NCI-H2196 (cell line): ENCODE data around the gene DAB2IP.

Source experiments
- DNase-seq: peaks from one replicate; lab custom pipeline; 2025; ENCODE audit not compliant: unreplicated experiment; lab: John Stamatoyannopoulos, UW

The DAB2IP gene

DNA sequence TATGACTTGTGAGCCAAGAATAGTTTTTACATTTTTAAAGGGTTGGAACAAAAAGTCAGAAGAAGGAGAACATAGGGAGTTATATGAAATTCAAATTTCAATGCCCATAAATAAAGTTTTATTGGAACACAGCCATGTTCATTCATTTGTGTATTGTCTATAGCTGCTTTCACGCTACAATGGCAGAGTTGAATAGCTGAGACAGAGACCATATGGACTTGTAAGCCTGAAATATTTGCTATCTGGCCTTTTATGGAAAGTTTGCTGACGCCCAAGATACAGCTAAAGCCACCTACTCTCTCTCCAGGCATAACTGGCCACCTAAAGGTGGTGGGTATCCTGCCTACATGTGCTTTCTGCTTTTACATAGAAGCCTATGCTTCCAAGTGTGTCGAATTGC, 10.9 kb downstream of the DAB2IP start:
- DNase-seq = no peak

- DNase-seq = no peak
Observed at GRCh38 chr9:121662891-121663580, 11.6 kb downstream of the DAB2IP start.

GRCh38 chr9:121663591-121663990, 12.2 kb downstream of the DAB2IP start:
- no peak for DNase-seq

GRCh38 chr9:121666294-121666693, 14.9 kb downstream of the DAB2IP start:
- DNase-seq = no peak

DNA sequence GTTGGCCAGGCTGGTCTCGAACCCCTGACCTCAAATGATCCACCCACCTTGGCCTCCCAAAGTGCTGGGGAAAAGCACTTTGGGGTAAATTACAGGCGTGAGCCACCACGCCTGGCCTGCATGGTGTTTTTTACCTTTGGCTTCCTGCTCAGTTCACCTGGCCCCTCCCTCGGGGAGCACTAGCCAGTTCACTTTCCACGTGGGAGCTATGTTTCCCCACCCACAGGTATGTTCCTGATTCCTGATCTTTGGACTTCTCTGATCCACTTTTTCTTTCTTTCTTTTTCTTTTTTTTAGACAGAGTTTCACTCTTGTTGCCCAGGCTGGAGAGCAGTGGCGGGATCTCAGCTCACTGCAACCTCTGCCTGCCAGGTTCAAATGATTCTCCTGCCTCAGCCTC, 15.8 kb downstream of the DAB2IP start:
- no peak for DNase-seq

DNA sequence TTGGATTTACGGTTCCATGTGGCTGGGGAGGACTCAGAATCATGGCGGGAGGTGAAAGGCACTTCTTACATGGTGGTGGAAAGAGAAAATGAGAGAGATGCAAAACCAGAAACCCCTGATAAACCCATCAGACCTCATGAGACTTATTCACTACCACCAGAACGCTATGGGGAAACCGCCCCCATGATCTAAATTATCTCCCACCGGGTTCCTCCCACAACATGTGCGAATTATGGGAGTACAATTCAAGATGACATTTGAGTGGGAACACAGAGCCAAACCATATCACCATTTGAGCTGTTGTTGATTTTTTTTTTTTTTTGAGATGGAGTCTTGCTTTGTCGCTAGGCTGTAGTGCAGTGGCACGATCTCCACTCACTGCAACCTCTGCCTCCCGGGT, 16.5 kb downstream of the DAB2IP start:
- DNase-seq = no peak

DNA sequence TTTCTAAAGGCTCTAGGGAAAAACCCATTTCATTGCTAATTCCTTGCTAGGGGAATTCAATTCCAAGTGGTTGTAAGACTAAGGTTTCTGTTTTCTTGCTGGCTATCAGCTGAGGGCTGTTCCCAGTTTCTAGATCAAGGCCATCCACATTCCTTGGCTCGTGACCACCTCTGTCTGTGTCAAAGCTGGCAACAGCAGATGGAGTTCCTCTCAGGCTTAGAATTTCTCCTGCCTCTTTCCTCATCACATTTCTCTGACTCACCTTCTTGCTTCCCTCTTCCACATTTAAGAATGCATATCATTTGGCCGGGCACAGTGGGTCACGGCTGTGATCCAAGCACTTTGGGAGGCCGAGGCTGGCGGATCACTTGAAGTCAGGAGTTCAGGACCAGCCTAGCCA, 19.0 kb downstream of the DAB2IP start:
- no peak for DNase-seq

GRCh38 chr9:121671612-121672155, 20.2 kb downstream of the DAB2IP start:
- DNase-seq = no peak

- no peak for DNase-seq
Observed at GRCh38 chr9:121672213-121672612, 20.8 kb downstream of the DAB2IP start.

- no peak for DNase-seq
Observed at GRCh38 chr9:121672986-121673385, 21.6 kb downstream of the DAB2IP start.

GRCh38 chr9:121673576-121673975, 22.1 kb downstream of the DAB2IP start:
- DNase-seq = no peak

- DNase-seq = no peak
Observed at GRCh38 chr9:121674017-121674416, 22.6 kb downstream of the DAB2IP start.

GRCh38 chr9:121674952-121675351, 23.5 kb downstream of the DAB2IP start:
- DNase-seq = no peak

DNA sequence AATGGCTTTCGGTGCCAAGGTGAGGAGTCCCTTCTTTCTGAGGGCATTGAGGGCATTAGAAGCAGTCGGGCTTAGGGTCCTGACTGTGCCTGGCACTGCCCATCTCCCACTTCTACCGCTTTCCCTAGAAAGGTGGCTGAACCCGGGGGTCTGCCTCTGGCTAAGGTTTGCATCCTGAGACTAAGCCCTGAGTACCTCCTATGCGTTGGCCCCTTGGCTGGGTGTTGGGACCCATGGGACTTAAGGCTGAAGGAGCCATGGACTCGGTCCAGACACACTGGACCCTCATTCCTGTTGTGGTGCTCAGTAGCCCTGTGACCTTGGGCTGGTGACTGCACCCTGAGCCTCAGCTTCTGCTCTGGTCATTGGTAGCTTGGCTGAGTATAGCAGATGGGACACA, 23.9 kb downstream of the DAB2IP start:
- no peak for DNase-seq

DNA sequence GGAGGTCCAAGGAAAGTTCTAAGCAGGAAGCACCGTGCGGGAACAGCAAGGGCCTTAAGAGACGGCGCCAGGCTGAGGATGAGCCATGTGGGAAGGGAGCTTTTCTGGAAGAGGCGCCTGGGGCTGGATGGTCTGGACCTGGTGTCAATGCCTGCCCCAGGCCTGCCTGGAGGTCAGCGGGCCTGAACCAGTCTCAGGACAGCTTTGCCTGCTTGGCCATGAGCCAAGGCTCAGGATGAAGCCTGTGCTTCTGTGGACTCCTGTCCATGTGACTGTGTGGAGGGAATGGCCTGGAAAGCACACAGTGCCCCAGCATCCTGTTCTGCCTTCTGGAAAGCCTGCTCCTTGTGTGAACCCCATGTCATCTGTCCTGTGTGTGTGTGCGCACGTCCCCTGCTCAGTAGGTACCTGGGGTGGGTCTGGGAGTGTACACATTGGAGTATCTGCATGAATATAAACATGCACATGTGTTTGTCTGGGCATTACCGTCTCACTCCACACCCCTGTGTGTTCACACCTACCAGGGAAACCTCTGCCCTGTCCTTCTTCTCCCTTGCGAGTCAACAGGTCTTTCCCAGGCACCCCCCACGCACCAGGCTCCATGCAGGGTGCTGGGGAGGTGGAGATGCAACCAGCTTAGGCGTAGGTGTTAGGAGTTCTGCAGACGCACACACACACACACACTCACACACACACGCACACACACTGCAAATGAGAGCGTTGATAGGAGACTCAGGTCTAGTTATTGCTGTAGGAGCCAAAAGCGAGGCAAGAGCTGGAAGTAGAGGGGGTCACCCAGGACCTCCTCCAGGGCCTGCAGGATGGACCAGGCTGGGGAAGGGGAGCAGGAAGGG, 24.8 kb downstream of the DAB2IP start:
- peak; percentile 44 for DNase-seq

- no peak for DNase-seq
Observed at GRCh38 chr9:121676926-121677325, 25.5 kb downstream of the DAB2IP start.

DNA sequence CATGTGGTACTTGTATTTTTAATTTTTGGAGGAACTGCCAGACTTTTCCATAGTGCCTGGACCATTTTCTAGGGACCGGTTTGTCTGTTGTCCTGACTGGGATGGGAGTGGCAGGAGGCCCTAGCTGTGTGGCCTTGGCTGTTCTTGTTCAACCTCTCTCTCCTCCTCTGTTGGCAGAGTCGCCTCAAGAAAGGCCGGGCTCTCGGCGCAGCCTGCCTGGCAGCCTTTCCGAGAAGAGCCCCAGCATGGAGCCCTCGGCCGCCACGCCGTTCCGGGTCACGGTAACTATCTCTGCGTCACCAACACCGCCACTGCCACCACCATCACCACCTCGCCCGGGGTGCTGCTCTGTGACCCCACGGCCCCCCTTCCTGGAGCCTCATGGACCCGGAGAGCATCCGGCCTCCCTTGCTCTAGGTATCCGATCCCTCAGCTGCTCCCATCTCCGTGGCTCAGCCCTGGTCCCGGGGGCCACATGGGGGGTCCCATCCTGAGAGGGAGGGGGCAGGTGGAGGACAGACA, 27.1 kb downstream of the DAB2IP start:
- DNase-seq = no peak

DNA sequence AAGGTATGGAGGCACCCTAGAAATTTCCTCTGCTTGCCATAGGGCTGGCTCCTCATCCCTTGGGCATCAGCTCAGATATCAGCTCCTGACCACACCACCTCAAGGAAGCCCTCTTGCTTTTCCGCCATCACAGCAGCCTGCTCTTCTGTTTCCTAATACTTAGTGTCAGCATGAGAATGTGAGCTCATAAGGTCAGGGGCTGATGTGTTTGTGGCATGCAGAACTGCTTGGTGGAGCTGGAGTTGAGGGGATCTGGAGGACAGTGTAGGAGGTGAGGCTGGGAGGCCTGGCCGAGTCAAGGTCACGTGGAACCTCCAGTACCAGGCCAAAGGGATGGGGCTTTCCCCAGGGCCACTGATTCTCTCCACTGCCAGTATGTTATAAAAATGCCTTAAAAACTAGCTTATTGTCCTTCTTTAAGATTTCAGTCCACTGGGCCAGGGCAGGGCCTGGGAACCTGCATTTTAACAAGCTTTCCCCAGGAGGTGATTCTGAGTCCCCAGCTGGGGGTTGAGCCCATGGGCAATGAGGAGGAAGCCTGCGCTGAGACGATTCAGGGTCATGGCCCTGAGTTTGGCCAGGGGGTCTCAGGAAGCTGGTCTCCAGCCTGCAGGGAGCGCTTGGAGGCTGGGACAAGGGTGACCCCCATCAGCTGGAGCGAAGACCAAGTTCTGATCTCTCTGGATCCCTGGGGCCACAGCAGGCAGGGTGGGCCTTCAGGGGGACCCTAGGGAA, 28.6 kb downstream of the DAB2IP start:
- DNase-seq = no peak

- DNase-seq = no peak
Observed at GRCh38 chr9:121681404-121681803, 30.0 kb downstream of the DAB2IP start.

DNA sequence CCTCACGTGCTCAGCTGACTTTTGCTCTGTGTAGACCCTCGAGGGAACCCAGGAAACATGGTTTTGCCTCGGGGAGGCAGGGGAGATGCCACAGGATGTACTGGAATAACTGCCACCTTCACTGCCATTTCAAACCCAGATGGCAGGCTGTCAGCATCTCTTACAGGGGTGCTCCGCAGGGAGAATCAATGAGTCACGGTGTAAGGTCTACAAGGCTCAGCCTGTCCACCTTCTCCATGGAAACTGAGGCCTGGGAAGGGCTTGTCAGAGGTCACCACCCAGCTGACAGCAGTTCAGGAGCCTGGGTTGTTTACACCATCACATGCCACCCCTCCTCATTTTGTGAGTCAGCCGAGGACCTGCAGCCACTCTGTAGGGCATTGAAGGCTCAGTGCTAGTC, 30.8 kb downstream of the DAB2IP start:
- DNase-seq = no peak

- no peak for DNase-seq
Observed at GRCh38 chr9:121682926-121683515, 31.6 kb downstream of the DAB2IP start.
